H1 (cell line): ENCODE measurements around the gene ARMH4. TPM values are rescaled to one million over a fixed set of nuclear protein-coding genes. Genes with fewer than 3 reads are reported as not detected.

Source experiments
- CEBPB ChIP-seq: IDR thresholded peaks from 2 replicates; pipeline ENCODE4 v1.6.1; 2012; ENCODE audit warnings: low read depth, low read length
- EP300 ChIP-seq, 2 experiments: IDR thresholded peaks; 1 replicate in 1 of 2; 2 replicates in 1 of 2; pipeline ENCODE4 v1.6.1; 2011 to 2012; ENCODE audit warnings: low read depth in 2 of 2, low read length in 2 of 2, mild to moderate bottlenecking in 2 of 2, borderline replicate concordance in 1 of 2, inconsistent platforms in 1 of 2, moderate library complexity in 1 of 2
- FOSL1 ChIP-seq: IDR thresholded peaks from 2 replicates; pipeline ENCODE4 v1.6.1; 2011; ENCODE audit warnings: mild to moderate bottlenecking, low read depth, low read length, moderate library complexity; ENCODE audit not compliant: insufficient read depth
- KDM5A ChIP-seq: fragments of 200-600 bp; IDR thresholded peaks from 2 replicates; pipeline ENCODE4 v1.7.1; 2012; ENCODE audit warnings: mild to moderate bottlenecking, low read length, inconsistent platforms, mixed read lengths
- RFX5 ChIP-seq: IDR thresholded peaks from 2 replicates; pipeline ENCODE4 v1.6.1; 2011; ENCODE audit warnings: low read depth, low read length, improper control_type of control experiment, borderline replicate concordance
- SIN3A ChIP-seq, 2 experiments: IDR thresholded peaks in 1 of 2; conservative IDR thresholded peaks in 1 of 2; 2 replicates each; pipeline ENCODE4 v1.6.1; 2011 to 2012; ENCODE audit warnings: low read length in 2 of 2, improper control_type of control experiment in 1 of 2, low read depth in 1 of 2, mild to moderate bottlenecking in 1 of 2
- SUZ12 ChIP-seq: fragments of 200-600 bp; sonication (generic); IDR thresholded peaks from 2 replicates; pipeline ENCODE4 v1.6.1; 2012; ENCODE audit warnings: mild to moderate bottlenecking, inconsistent platforms, low read length, moderate library complexity, mixed read lengths
- polyA plus RNA-seq, 7 experiments: library from polyadenylated mRNA; depleted of rRNA in 3 of 7; stranded (reverse) in 5 of 7; unstranded in 2 of 7; fragments of >200 nt in 5 of 7; fragments of 200-250 nt in 2 of 7; gene quantifications; 1 replicate in 5 of 7; 2 replicates in 1 of 7; 4 replicates in 1 of 7; pipeline versions ENCODE4 v1.2.1 to v1.2.3, GENCODE V29; 2011 to 2013; ENCODE audit warnings: missing spikeins in 2 of 7, mixed read lengths in 2 of 7
- total RNA-seq: library from RNA; stranded (reverse); fragmentation: NEBNext Ultra II Directional; extraction: Animal tissue kit (Norgen Biotek cat#: 25700); gene quantifications from 2 replicates; pipeline ENCODE4 v1.2.1, GENCODE V29; 2021

Gene ARMH4
- total and polyA plus RNA-seq, 2 of the 8 experiments (the other 6 are each of a cell fraction or from before 2014, with no cell fraction given) = 7.1 to 25.4 TPM

DNA sequence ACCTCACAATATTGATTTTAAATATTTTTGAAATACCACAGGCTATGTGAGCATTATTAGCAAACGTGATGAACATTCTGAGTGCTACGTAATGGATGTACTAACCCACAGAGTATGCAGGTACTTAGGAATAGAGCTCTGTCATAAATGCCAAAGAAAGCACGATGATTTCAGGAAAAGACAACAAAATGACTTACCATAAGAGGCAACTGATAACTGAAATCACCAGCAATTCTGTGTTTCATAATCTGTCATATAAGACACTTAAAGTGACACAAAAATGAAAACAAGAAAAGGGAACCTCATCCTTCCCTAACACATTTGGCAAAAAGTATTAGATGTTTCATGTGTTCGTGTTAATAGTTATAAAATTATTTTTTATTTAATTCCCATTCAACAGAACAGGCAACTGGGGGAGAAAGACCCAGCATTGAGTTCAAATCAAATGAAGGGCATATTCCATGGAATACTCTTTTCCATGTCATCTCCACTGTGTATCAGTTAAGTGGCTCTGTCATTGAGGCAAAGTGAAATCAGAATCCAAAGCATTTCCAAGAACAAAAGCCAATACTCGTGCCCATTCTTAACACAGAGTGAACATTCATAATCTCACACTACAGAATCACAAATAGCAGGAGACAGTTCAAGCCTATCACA lies 30.4 kb downstream of the ARMH4 start (continued):
- TF ChIP-seq SIN3A (conservative IDR thresholded peaks at IDR 0.05 in 1 of 2, IDR thresholded peaks at IDR 0.05 in 1 of 2; ENCODE audit: low read depth in 1 of 2, low read length in 2 of 2) (no peak), FOSL1 (no peak), RFX5 (no peak), KDM5A (no peak), CEBPB (no peak), SUZ12 (no peak), EP300 (IDR thresholded peaks at IDR 0.05; ENCODE audit: borderline replicate concordance in 1 of 2, low read depth in 2 of 2, low read length in 2 of 2) (no peak)
